ENCODE measurements around the gene SRMS. TPM values are rescaled to one million over a fixed set of nuclear protein-coding genes. Genes with fewer than 3 reads are reported as not detected.
A peak's percentile ranks its signal among the peaks of the same experiment; 100 is the strongest.

The SRMS gene
- total and polyA plus RNA-seq, 2 of the 13 experiments (the other 11 are each of a cell fraction or from before 2014, with no cell fraction given) = not detected

- TF ChIP-seq, protein P1, sequence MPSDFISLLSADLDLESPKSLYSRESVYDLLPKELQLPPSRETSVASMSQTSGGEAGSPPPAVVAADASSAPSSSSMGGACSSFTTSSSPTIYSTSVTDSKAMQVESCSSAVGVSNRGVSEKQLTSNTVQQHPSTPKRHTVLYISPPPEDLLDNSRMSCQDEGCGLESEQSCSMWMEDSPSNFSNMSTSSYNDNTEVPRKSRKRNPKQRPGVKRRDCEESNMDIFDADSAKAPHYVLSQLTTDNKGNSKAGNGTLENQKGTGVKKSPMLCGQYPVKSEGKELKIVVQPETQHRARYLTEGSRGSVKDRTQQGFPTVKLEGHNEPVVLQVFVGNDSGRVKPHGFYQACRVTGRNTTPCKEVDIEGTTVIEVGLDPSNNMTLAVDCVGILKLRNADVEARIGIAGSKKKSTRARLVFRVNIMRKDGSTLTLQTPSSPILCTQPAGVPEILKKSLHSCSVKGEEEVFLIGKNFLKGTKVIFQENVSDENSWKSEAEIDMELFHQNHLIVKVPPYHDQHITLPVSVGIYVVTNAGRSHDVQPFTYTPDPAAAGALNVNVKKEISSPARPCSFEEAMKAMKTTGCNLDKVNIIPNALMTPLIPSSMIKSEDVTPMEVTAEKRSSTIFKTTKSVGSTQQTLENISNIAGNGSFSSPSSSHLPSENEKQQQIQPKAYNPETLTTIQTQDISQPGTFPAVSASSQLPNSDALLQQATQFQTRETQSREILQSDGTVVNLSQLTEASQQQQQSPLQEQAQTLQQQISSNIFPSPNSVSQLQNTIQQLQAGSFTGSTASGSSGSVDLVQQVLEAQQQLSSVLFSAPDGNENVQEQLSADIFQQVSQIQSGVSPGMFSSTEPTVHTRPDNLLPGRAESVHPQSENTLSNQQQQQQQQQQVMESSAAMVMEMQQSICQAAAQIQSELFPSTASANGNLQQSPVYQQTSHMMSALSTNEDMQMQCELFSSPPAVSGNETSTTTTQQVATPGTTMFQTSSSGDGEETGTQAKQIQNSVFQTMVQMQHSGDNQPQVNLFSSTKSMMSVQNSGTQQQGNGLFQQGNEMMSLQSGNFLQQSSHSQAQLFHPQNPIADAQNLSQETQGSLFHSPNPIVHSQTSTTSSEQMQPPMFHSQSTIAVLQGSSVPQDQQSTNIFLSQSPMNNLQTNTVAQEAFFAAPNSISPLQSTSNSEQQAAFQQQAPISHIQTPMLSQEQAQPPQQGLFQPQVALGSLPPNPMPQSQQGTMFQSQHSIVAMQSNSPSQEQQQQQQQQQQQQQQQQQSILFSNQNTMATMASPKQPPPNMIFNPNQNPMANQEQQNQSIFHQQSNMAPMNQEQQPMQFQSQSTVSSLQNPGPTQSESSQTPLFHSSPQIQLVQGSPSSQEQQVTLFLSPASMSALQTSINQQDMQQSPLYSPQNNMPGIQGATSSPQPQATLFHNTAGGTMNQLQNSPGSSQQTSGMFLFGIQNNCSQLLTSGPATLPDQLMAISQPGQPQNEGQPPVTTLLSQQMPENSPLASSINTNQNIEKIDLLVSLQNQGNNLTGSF (CRISPR knock-in tag; IDR thresholded peaks at IDR 0.05) = peak; percentile 87; the same call in 1 of the 2 replicates
- TF ChIP-seq MBNL3 (CRISPR knock-in tag; conservative IDR thresholded peaks at IDR 0.05) = no peak
- TF ChIP-seq, protein P2, sequence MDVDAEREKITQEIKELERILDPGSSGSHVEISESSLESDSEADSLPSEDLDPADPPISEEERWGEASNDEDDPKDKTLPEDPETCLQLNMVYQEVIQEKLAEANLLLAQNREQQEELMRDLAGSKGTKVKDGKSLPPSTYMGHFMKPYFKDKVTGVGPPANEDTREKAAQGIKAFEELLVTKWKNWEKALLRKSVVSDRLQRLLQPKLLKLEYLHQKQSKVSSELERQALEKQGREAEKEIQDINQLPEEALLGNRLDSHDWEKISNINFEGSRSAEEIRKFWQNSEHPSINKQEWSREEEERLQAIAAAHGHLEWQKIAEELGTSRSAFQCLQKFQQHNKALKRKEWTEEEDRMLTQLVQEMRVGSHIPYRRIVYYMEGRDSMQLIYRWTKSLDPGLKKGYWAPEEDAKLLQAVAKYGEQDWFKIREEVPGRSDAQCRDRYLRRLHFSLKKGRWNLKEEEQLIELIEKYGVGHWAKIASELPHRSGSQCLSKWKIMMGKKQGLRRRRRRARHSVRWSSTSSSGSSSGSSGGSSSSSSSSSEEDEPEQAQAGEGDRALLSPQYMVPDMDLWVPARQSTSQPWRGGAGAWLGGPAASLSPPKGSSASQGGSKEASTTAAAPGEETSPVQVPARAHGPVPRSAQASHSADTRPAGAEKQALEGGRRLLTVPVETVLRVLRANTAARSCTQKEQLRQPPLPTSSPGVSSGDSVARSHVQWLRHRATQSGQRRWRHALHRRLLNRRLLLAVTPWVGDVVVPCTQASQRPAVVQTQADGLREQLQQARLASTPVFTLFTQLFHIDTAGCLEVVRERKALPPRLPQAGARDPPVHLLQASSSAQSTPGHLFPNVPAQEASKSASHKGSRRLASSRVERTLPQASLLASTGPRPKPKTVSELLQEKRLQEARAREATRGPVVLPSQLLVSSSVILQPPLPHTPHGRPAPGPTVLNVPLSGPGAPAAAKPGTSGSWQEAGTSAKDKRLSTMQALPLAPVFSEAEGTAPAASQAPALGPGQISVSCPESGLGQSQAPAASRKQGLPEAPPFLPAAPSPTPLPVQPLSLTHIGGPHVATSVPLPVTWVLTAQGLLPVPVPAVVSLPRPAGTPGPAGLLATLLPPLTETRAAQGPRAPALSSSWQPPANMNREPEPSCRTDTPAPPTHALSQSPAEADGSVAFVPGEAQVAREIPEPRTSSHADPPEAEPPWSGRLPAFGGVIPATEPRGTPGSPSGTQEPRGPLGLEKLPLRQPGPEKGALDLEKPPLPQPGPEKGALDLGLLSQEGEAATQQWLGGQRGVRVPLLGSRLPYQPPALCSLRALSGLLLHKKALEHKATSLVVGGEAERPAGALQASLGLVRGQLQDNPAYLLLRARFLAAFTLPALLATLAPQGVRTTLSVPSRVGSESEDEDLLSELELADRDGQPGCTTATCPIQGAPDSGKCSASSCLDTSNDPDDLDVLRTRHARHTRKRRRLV (CRISPR knock-in tag; IDR thresholded peaks at IDR 0.05) = no peak
- no peak for TF ChIP-seq RORA (CRISPR knock-in tag; IDR thresholded peaks at IDR 0.05)
- TF ChIP-seq ZNF253 (CRISPR knock-in tag; IDR thresholded peaks at IDR 0.05; ENCODE audit: borderline replicate concordance) = no peak
- no peak for TF ChIP-seq ZSCAN30 (CRISPR knock-in tag; IDR thresholded peaks at IDR 0.05)
- peak; percentile 78; the same call in 1 of the 2 replicates for TF ChIP-seq PHF21A (CRISPR knock-in tag; IDR thresholded peaks at IDR 0.05)
- peak; percentile 12 to 30; a peak in 2 of 4 replicates for TF ChIP-seq EP300 (IDR thresholded peaks at IDR 0.05; ENCODE audit: low read depth in 2 of 2, low read length in 2 of 2)
- TF ChIP-seq EP300 (CRISPR knock-in tag; IDR thresholded peaks at IDR 0.05; ENCODE audit: borderline replicate concordance) = no peak
- TF ChIP-seq NFE2L1 (CRISPR knock-in tag; IDR thresholded peaks at IDR 0.05; ENCODE audit: borderline replicate concordance) = peak; percentile 51; the same call in 1 of the 2 replicates
- TF ChIP-seq ZNF704 (CRISPR knock-in tag; IDR thresholded peaks at IDR 0.05; ENCODE audit: borderline replicate concordance) = peak; percentile 88
- TF ChIP-seq FOXA3 (CRISPR knock-in tag; IDR thresholded peaks at IDR 0.05) = peak; percentile 60
- TF ChIP-seq FOSL2 (CRISPR knock-in tag; IDR thresholded peaks at IDR 0.05) = peak; percentile 71
- peak; percentile 62; the same call in 1 of the 2 replicates for TF ChIP-seq AHR (CRISPR knock-in tag; IDR thresholded peaks at IDR 0.05)
- TF ChIP-seq ZBTB25 (CRISPR knock-in tag; IDR thresholded peaks at IDR 0.05) = peak; percentile 90
Measured at GRCh38 chr20:63537525-63538203, 9.9 kb downstream of the SRMS start (continued).
